Measurements from ENCODE around the gene TMEM132D.

The TMEM132D gene

DNA sequence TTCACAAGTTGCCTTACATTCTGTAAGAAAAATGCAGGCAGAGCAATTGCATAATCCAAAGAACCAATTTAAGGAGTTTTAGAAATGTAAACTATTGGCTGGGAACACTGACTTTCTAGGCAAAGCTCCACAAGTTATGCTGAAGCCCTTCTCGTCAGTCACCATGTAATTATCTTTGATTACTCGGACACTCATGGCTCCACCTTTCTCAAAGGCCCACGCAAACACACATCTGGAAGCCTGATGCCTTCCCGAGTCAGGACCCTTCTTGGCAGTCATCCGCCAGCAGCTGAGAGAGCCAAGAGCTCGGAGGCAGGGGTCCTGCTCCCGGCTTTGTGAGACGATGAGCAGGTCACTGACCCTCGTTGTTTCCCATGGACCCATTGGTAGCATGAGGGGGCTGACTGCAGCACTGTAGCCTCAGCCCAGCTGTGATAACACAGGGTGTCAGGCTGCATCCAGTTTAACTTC, 202.2 kb downstream of the TMEM132D start:
- H3K4me3 ChIP-seq (ENCODE audit: low read length): no peak overlapping the region
- WGBS (ENCODE audit: insufficient coverage, insufficient read length): no CpG with 5 or more reads among the region's 9 CpGs
- no peaks in the 10 kb centered on the region for H3K36me3 ChIP-seq (ENCODE audit: control insufficient read depth, insufficient read depth, low read length)
- H3K27me3 ChIP-seq (ENCODE audit: control insufficient read depth, insufficient read depth, low read length): no peaks in the 10 kb centered on the region
- H3K27ac ChIP-seq (ENCODE audit: low read length): no peak overlapping the region
- no peaks in the 10 kb centered on the region for H3K4me1 ChIP-seq (ENCODE audit: control insufficient read depth, insufficient read depth, low read length)
- H3K9me3 ChIP-seq (ENCODE audit: control insufficient read depth, insufficient read depth, low read length): peaks cover 17% of the 10 kb centered on the region
- no peak for DNase-seq (ENCODE audit: low read depth, low spot score)

DNA sequence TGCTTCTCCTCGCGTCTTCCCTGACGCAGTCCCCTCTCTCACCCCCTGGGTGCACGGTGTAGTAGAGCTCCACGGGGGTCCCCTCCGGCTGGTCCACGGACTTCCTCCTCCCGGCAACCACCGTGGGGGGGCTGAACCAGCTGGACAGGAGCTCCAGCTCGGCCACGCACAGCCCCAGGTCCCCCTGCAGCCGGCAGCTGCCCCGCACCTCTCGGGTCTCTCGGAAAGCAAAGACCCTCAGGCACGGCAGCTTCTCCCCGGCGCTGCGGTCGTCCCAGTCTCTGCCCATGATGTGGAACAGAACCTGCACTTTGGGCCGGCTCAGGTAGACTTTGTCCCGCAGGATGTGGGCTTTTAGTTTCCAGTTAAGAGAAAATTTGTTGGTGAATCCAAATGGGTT, 203.8 kb downstream of the TMEM132D start:
- Histone ChIP-seq H3K27me3 (ENCODE audit: control insufficient read depth, insufficient read depth, low read length) (no peaks in the 10 kb centered on the region), H3K4me3 (ENCODE audit: low read length) (no peak overlapping the region), H3K4me1 (ENCODE audit: control insufficient read depth, insufficient read depth, low read length) (no peaks in the 10 kb centered on the region), H3K36me3 (ENCODE audit: control insufficient read depth, insufficient read depth, low read length) (no peaks in the 10 kb centered on the region), H3K9me3 (ENCODE audit: control insufficient read depth, insufficient read depth, low read length) (peaks cover 21% of the 10 kb centered on the region), H3K27ac (ENCODE audit: low read length) (no peak overlapping the region)
- no peak for DNase-seq (ENCODE audit: low read depth, low spot score)
- WGBS (ENCODE audit: insufficient coverage, insufficient read length): no CpG with 5 or more reads among the region's 22 CpGs

DNA sequence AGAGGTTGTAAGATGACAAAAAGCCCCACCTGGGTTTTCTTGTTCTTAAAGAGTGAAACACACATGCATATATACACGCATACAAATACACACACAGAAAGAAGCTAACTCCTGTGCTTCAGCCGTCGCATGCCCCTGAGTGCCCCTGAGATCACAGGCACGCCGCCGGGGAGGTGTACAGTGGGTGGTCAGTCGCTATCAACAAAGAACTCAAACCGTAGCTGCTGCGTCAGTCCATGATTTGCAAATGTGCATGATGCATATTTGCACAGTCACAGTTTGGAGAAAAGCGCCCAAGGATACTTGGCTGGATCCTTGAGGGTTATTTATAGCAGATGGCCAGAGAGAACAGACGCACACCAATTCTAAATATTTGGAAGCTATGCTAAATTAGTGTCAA, 206.9 kb downstream of the TMEM132D start:
- Histone ChIP-seq H3K4me3 (ENCODE audit: low read length) (no peak overlapping the region), H3K27ac (ENCODE audit: low read length) (no peak overlapping the region), H3K36me3 (ENCODE audit: control insufficient read depth, insufficient read depth, low read length) (no peaks in the 10 kb centered on the region), H3K27me3 (ENCODE audit: control insufficient read depth, insufficient read depth, low read length) (no peaks in the 10 kb centered on the region), H3K9me3 (ENCODE audit: control insufficient read depth, insufficient read depth, low read length) (peaks cover 14% of the 10 kb centered on the region), H3K4me1 (ENCODE audit: control insufficient read depth, insufficient read depth, low read length) (no peaks in the 10 kb centered on the region)
- no peak for DNase-seq (ENCODE audit: low read depth, low spot score)
- no CpG with 5 or more reads among the region's 11 CpGs for WGBS (ENCODE audit: insufficient coverage, insufficient read length)

DNA sequence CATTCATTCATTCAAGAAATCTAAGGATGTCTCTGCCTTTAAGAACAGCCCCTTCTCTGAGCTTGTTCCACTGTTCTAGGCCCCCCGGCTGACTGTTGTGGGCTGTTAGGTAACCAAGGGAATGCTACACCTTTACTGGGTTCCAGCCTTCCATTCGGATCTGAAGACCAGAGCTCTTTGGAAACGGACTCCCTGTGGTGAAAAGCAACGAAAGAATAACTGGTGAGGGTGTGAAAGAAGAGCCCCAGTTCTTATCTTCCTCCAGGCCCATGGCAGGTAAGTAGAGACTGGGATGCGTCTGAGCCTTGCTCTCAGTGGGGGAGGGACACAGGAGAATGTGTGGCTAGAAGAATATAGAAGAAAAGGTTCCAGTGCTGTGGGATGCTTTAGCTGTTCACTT, 207.4 kb downstream of the TMEM132D start:
- no peaks in the 10 kb centered on the region for H3K27me3 ChIP-seq (ENCODE audit: control insufficient read depth, insufficient read depth, low read length)
- peaks cover 14% of the 10 kb centered on the region for H3K9me3 ChIP-seq (ENCODE audit: control insufficient read depth, insufficient read depth, low read length)
- DNase-seq (ENCODE audit: low read depth, low spot score): no peak
- H3K4me1 ChIP-seq (ENCODE audit: control insufficient read depth, insufficient read depth, low read length): no peaks in the 10 kb centered on the region
- no CpG with 5 or more reads among the region's 5 CpGs for WGBS (ENCODE audit: insufficient coverage, insufficient read length)
- no peak overlapping the region for H3K27ac ChIP-seq (ENCODE audit: low read length)
- H3K36me3 ChIP-seq (ENCODE audit: control insufficient read depth, insufficient read depth, low read length): no peaks in the 10 kb centered on the region
- no peak overlapping the region for H3K4me3 ChIP-seq (ENCODE audit: low read length)

DNA sequence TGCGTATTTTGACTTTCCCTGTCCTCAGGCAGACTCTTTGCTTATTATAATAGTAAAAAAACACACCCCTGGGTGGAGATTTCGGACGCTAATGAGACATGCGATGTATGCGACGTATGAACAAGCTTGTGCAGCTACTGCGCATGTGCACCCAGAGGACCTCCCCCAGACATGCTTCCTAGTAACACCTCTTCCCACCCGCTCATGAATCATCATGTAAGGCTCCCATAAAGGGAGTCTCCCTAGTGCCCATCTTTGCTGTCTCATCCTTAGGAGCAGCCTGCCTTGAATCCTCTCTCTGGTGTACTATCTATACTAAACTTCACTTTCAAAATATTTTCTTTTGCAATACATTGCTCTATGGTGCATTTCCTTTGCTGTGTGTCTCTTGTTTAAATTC, 210.1 kb downstream of the TMEM132D start:
- no CpG with 5 or more reads among the region's 8 CpGs for WGBS (ENCODE audit: insufficient coverage, insufficient read length)
- H3K4me1 ChIP-seq (ENCODE audit: control insufficient read depth, insufficient read depth, low read length): no peaks in the 10 kb centered on the region
- no peak overlapping the region for H3K4me3 ChIP-seq (ENCODE audit: low read length)
- no peak overlapping the region for H3K27ac ChIP-seq (ENCODE audit: low read length)
- no peaks in the 10 kb centered on the region for H3K36me3 ChIP-seq (ENCODE audit: control insufficient read depth, insufficient read depth, low read length)
- H3K9me3 ChIP-seq (ENCODE audit: control insufficient read depth, insufficient read depth, low read length): peaks cover 9% of the 10 kb centered on the region
- no peaks in the 10 kb centered on the region for H3K27me3 ChIP-seq (ENCODE audit: control insufficient read depth, insufficient read depth, low read length)
- no peak for DNase-seq (ENCODE audit: low read depth, low spot score)

DNA sequence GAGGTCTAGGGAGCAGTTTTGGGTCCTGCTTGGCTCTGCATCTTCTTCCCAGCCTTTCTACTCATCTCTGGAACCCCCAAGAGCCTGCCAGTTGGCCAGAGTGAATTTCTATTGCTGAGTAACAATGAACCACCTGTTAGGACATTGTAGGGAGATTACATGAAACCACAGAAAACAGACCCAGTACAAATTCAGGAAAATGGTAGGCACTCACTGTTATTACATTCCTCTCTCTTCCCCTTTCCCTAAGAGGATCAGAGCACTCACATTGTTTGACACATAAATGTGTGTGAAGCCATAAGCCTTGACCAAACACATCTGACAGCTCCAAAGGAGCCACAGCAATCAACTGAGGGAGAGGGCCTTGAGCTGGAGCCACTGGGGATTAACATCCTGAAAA, 216.1 kb downstream of the TMEM132D start:
- H3K36me3 ChIP-seq (ENCODE audit: control insufficient read depth, insufficient read depth, low read length): no peaks in the 10 kb centered on the region
- no peak overlapping the region for H3K4me3 ChIP-seq (ENCODE audit: low read length)
- no peaks in the 10 kb centered on the region for H3K4me1 ChIP-seq (ENCODE audit: control insufficient read depth, insufficient read depth, low read length)
- DNase-seq (ENCODE audit: low read depth, low spot score): no peak
- no peak overlapping the region for H3K27ac ChIP-seq (ENCODE audit: low read length)
- peaks cover 10% of the 10 kb centered on the region for H3K9me3 ChIP-seq (ENCODE audit: control insufficient read depth, insufficient read depth, low read length)
- no peaks in the 10 kb centered on the region for H3K27me3 ChIP-seq (ENCODE audit: control insufficient read depth, insufficient read depth, low read length)

DNA sequence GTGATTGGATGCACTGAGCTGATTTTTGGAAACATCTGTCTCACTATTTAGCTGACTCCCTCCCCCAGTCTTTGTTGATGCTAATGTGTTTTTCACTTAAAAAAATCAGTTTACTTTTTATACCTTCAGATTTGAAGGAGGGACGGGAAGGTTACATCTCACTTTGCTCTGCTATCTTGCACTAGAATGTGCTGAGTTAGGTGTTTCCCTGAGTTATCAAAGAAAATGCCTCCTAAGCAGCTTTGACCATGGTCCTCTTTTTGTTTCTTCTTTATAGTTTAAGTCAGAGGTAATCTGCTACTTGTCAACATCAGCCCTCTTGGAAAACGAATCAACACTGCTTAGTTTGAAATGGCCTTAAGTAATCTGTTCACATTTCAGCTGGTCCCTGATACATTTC, 222.0 kb downstream of the TMEM132D start:
- peaks cover 8% of the 10 kb centered on the region for H3K9me3 ChIP-seq (ENCODE audit: control insufficient read depth, insufficient read depth, low read length)
- H3K27ac ChIP-seq (ENCODE audit: low read length): no peak overlapping the region
- no peak for DNase-seq (ENCODE audit: low read depth, low spot score)
- no CpG with 5 or more reads among the region's 2 CpGs for WGBS (ENCODE audit: insufficient coverage, insufficient read length)
- no peaks in the 10 kb centered on the region for H3K36me3 ChIP-seq (ENCODE audit: control insufficient read depth, insufficient read depth, low read length)
- H3K4me3 ChIP-seq (ENCODE audit: low read length): no peak overlapping the region
- no peaks in the 10 kb centered on the region for H3K4me1 ChIP-seq (ENCODE audit: control insufficient read depth, insufficient read depth, low read length)
- no peaks in the 10 kb centered on the region for H3K27me3 ChIP-seq (ENCODE audit: control insufficient read depth, insufficient read depth, low read length)

DNA sequence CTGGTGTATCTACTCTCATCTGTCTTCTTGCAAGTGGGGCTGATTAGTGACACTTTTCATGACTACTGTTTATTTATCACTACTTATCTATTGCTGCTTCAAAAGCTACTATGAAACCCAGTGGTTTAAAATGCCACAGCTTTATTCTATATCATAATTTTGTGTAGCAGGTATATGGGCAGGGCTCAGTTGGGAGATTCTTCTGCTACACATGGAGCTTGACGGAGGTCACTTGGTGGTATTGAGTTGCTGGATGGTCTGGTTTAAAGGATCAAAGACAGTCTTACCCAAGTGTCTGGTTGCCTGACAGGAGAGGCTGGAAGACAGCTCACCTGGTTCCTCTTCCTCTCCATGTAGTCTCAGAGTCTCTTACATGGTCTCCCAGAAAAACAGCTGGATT, 222.7 kb downstream of the TMEM132D start:
- no peak overlapping the region for H3K27ac ChIP-seq (ENCODE audit: low read length)
- no peak overlapping the region for H3K4me3 ChIP-seq (ENCODE audit: low read length)
- no peaks in the 10 kb centered on the region for H3K4me1 ChIP-seq (ENCODE audit: control insufficient read depth, insufficient read depth, low read length)
- peaks cover 10% of the 10 kb centered on the region for H3K9me3 ChIP-seq (ENCODE audit: control insufficient read depth, insufficient read depth, low read length)
- WGBS (ENCODE audit: insufficient coverage, insufficient read length): no CpG with 5 or more reads among the region's 1 CpG
- DNase-seq (ENCODE audit: low read depth, low spot score): no peak
- no peaks in the 10 kb centered on the region for H3K36me3 ChIP-seq (ENCODE audit: control insufficient read depth, insufficient read depth, low read length)
- no peaks in the 10 kb centered on the region for H3K27me3 ChIP-seq (ENCODE audit: control insufficient read depth, insufficient read depth, low read length)

DNA sequence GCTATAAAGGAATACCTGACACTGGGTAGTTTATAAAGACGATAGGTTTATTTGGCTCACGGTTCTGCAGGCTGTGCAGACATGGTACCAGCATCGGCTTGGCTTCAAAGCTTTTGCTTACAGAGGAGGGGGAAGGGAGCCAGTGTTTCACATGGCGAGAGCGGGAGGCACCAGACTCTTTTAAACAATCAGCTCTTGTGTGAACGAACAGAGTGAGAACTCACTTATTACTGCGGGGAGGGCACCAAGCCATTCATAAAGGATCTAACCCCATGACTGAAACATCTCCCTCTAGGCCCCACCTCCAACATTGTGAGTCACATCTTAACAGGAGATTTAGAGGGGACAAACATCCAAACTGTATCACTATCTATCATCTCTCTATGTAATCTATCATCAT, 227.4 kb downstream of the TMEM132D start:
- Histone ChIP-seq H3K9me3 (ENCODE audit: control insufficient read depth, insufficient read depth, low read length) (peaks cover 7% of the 10 kb centered on the region), H3K27me3 (ENCODE audit: control insufficient read depth, insufficient read depth, low read length) (no peaks in the 10 kb centered on the region), H3K4me1 (ENCODE audit: control insufficient read depth, insufficient read depth, low read length) (no peaks in the 10 kb centered on the region), H3K36me3 (ENCODE audit: control insufficient read depth, insufficient read depth, low read length) (no peaks in the 10 kb centered on the region), H3K4me3 (ENCODE audit: low read length) (no peak overlapping the region), H3K27ac (ENCODE audit: low read length) (no peak overlapping the region)
- WGBS (ENCODE audit: insufficient coverage, insufficient read length): no CpG with 5 or more reads among the region's 7 CpGs
- DNase-seq (ENCODE audit: low read depth, low spot score): no peak

DNA sequence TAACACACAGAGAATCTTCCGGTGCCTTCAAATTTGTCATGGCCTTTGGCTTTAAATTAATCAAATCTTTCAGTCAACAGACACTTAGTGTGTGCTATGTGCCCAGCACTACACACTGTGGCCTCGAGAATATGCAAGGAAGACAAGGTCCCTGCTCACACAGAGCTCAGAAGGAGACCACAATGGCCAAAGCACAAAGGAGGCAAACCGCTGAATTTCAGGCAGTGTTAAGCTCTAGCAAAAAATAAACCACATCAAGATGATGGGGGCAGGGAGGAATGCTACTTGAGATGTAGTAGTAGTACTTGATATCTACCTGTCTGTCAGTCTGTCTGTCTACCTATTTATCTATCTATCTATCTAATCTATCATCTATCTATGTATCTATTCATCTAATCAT, 227.9 kb downstream of the TMEM132D start:
- no CpG with 5 or more reads among the region's 3 CpGs for WGBS (ENCODE audit: insufficient coverage, insufficient read length)
- no peak overlapping the region for H3K27ac ChIP-seq (ENCODE audit: low read length)
- DNase-seq (ENCODE audit: low read depth, low spot score): no peak
- H3K27me3 ChIP-seq (ENCODE audit: control insufficient read depth, insufficient read depth, low read length): no peaks in the 10 kb centered on the region
- H3K36me3 ChIP-seq (ENCODE audit: control insufficient read depth, insufficient read depth, low read length): no peaks in the 10 kb centered on the region
- H3K4me1 ChIP-seq (ENCODE audit: control insufficient read depth, insufficient read depth, low read length): no peaks in the 10 kb centered on the region
- no peak overlapping the region for H3K4me3 ChIP-seq (ENCODE audit: low read length)
- peaks cover 8% of the 10 kb centered on the region for H3K9me3 ChIP-seq (ENCODE audit: control insufficient read depth, insufficient read depth, low read length)

DNA sequence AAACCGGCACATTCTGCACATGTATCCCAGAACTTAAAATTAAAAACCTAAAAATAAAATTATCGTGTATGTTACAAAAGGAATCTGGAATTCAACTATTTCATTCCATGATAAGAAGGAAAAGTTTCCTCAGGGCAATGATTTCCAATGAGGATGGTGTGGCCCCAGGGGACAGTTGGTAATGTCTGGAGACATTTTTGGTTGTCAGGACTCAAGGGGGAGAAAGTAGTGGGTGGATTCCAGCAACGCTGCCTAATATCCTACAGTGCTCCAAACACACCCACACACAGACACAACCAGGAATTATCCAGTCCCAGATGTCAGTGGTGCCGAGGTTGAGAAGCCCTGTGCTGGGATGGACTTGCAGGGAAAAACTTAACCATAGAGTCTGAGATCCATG, 228.3 kb downstream of the TMEM132D start:
- Histone ChIP-seq H3K36me3 (ENCODE audit: control insufficient read depth, insufficient read depth, low read length) (no peaks in the 10 kb centered on the region), H3K4me1 (ENCODE audit: control insufficient read depth, insufficient read depth, low read length) (no peaks in the 10 kb centered on the region), H3K27ac (ENCODE audit: low read length) (no peak overlapping the region), H3K27me3 (ENCODE audit: control insufficient read depth, insufficient read depth, low read length) (no peaks in the 10 kb centered on the region), H3K9me3 (ENCODE audit: control insufficient read depth, insufficient read depth, low read length) (peaks cover 6% of the 10 kb centered on the region), H3K4me3 (ENCODE audit: low read length) (no peak overlapping the region)
- WGBS (ENCODE audit: insufficient coverage, insufficient read length): no CpG with 5 or more reads among the region's 4 CpGs
- DNase-seq (ENCODE audit: low read depth, low spot score): no peak

Data from iPS DF 6.9 (cell line).